Measurements from ENCODE around the gene IL34.
"Not testable (repeated sequence)": the region's sequence is repeated elsewhere in the genome, so short reads cannot be mapped to it uniquely, and the experiment has no call there.

Gene IL34

GRCh38 chr16:70659953-70660671 is 13.8 kb downstream of the IL34 start:
- DNase-seq, result no peak

GRCh38 chr16:70660672-70661350 is 14.5 kb downstream of the IL34 start:
- no peak for DNase-seq

GRCh38 chr16:70661534-70661917 is 15.2 kb downstream of the IL34 start:
- DNase-seq, result no peak

- no peak for DNase-seq
Measured at GRCh38 chr16:70661918-70662641, 15.7 kb downstream of the IL34 start.

- no peak for DNase-seq
Measured at GRCh38 chr16:70662991-70663523, 16.7 kb downstream of the IL34 start.

- DNase-seq, result no peak
Measured at GRCh38 chr16:70663524-70664324, 17.4 kb downstream of the IL34 start.

- no peak for DNase-seq
Measured at GRCh38 chr16:70664325-70665112, 18.2 kb downstream of the IL34 start.

- DNase-seq, result no peak
Measured at GRCh38 chr16:70665113-70665694, 18.8 kb downstream of the IL34 start.

GRCh38 chr16:70665806-70666735 is 19.7 kb downstream of the IL34 start:
- no peak for DNase-seq

- no peak for DNase-seq
Measured at GRCh38 chr16:70670175-70670574, 23.8 kb downstream of the IL34 start.

GRCh38 chr16:70670938-70671337 is 24.6 kb downstream of the IL34 start:
- DNase-seq, result not testable (repeated sequence)

GRCh38 chr16:70674221-70675014 is 28.1 kb downstream of the IL34 start:
- no peak for DNase-seq

GRCh38 chr16:70675851-70676513 is 29.6 kb downstream of the IL34 start:
- DNase-seq, result no peak

GRCh38 chr16:70676675-70677498 is 30.5 kb downstream of the IL34 start:
- DNase-seq, result no peak

- no peak for DNase-seq
Measured at GRCh38 chr16:70677499-70678120, 31.3 kb downstream of the IL34 start.

- no peak for DNase-seq
Measured at GRCh38 chr16:70678121-70678897, 31.9 kb downstream of the IL34 start.
